Astrocyte of the cerebellum (primary cell): ENCODE measurements around the gene DCLK2.

Experiments used
- DNase-seq: peaks from one replicate; pipeline ENCODE4 v3.0.0-alpha.2; 2011; ENCODE audit warnings: low read depth
- H3K4me3 ChIP-seq: 2 replicates; pipeline ENCODE4 v1.5.1; 2011; ENCODE audit warnings: mild to moderate bottlenecking, low read depth, low read length, moderate library complexity
- in situ Hi-C: cut with HindIII; loops from 2 replicates; pipeline ENCODE4 v1.10.0; 2017; ENCODE audit warnings: low sequenced_read_pairs
- TF ChIP-seq, protein P1 (sequence below): IDR thresholded peaks from 2 replicates; pipeline ENCODE4 v1.5.1; 2012; ENCODE audit warnings: low read length, low read depth, moderate library complexity, mild to moderate bottlenecking; ENCODE audit errors: missing control alignments

Gene DCLK2

DNA sequence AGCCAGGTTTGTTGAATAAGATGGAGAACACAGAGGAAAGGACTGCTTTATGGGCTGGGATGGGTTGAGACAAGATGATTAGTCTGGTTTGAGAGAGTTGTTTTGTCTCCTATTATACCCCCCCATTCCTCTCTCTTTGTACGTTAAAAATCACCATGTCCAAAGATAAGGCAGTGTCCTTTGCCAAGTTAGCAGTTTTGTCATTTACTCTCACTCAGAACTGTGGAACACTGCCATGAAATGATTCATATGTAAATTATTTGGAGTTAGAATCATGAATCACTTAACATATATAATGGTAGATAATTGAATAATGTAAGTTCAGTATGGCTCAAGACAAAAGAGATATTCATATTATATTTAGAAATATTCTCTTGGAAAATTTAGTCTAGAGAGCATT is 151.3 kb downstream of the DCLK2 start:
- in situ Hi-C loops: no loop called here
- H3K4me3 ChIP-seq: no peak overlapping the region
- TF ChIP-seq, protein P1, sequence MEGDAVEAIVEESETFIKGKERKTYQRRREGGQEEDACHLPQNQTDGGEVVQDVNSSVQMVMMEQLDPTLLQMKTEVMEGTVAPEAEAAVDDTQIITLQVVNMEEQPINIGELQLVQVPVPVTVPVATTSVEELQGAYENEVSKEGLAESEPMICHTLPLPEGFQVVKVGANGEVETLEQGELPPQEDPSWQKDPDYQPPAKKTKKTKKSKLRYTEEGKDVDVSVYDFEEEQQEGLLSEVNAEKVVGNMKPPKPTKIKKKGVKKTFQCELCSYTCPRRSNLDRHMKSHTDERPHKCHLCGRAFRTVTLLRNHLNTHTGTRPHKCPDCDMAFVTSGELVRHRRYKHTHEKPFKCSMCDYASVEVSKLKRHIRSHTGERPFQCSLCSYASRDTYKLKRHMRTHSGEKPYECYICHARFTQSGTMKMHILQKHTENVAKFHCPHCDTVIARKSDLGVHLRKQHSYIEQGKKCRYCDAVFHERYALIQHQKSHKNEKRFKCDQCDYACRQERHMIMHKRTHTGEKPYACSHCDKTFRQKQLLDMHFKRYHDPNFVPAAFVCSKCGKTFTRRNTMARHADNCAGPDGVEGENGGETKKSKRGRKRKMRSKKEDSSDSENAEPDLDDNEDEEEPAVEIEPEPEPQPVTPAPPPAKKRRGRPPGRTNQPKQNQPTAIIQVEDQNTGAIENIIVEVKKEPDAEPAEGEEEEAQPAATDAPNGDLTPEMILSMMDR: no peak
- DNase-seq: peak; percentile 70

GRCh38 chr4:150230561-150230960 is 152.3 kb downstream of the DCLK2 start:
- TF ChIP-seq, protein P1: no peak
- in situ Hi-C loops: no loop called here
- no peak for DNase-seq
- no peak overlapping the region for H3K4me3 ChIP-seq

DNA sequence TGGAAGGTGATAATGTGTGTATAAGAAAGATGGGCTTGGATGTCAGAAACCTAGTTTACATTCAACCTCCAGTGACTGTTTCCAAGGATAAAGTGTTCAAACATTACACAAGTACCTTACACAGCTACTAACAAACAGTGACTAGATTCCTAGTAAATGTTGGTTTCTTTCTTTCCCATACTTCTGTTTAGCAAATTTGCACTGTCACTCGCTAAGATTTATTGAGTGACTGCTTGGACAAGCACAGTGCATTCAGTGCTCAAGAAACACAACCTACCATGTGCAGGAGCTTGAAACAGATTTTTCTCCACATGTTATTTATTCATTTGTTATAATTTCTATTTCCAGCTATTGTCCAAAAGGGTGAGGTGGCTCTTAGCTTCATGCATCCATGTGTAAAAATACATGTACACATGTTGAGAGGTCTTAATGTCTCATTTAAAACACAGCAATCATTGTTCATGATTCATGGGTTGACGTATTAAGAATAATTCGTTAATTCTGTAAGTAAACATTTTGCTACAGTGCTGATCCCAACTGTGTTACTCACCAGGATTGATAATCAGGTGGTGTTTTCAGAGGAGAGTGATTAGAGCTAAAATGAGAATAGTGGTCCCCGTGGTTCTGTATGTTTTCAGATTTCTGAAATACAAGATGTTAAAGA is 153.0 kb downstream of the DCLK2 start:
- TF ChIP-seq, protein P1: no peak
- DNase-seq: no peak

DNA sequence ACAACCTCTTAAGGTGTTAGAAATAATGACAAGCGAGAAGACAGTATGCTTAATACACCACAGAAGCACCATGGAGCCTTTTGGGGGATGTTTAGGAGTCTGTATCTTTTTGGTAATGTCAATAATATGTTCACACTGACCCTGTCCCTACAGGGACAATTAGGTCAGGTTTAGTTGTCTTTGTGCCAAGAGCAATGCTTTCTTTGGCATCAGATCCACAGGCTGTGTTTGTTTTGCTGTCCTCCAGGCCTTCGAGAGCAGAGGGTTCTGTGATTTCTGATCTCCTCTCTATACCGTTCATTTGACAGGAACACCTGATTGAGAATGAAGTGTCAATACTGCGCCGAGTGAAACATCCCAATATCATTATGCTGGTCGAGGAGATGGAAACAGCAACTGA is 153.8 kb downstream of the DCLK2 start:
- no peak for DNase-seq
- TF ChIP-seq, protein P1: no peak
- H3K4me3 ChIP-seq: no peak overlapping the region
- in situ Hi-C loops: no loop called here

More for the DNA sequence above, 153.0 kb downstream of the DCLK2 start:
- no peak overlapping the region for H3K4me3 ChIP-seq
- in situ Hi-C loops: no loop called here

- H3K4me3 ChIP-seq: no peak overlapping the region
- in situ Hi-C loops: no loop called here
Observed at GRCh38 chr4:150234246-150234645, 156.0 kb downstream of the DCLK2 start.

GRCh38 chr4:150235317-150235716 is 157.1 kb downstream of the DCLK2 start:
- TF ChIP-seq, protein P1: peak; percentile 7

More at GRCh38 chr4:150234246-150234645, 156.0 kb downstream of the DCLK2 start:
- no peak for DNase-seq
- TF ChIP-seq, protein P1: no peak

DNA sequence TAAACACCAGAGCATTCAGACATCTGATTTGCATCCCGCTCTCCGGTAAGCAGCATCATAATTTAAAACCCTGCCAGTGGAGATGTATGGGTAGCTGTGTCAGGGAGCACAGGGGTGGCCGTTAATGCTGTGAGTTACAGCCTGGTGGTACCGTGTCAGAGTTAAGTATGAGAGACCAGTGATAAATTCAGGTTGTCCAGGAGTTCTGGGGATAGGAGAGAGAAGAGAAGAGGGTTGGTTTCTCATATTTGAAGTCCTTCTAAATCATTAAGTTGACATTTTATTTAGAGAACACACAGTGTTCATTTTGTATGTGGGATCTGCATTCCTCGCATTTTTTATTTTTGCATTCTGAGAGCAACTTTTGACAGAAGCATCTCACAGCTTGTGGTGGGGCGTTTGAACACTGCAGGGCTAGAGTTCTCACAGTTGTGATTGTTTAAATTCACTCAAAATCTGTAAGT is 157.6 kb downstream of the DCLK2 start:
- TF ChIP-seq, protein P1: no peak

More at GRCh38 chr4:150235317-150235716, 157.1 kb downstream of the DCLK2 start:
- H3K4me3 ChIP-seq: no peak overlapping the region
- in situ Hi-C loops: no loop called here
- no peak for DNase-seq

More for the DNA sequence above, 157.6 kb downstream of the DCLK2 start:
- in situ Hi-C loops: no loop called here
- H3K4me3 ChIP-seq: no peak overlapping the region
- DNase-seq: no peak
